Colonic mucosa (tissue), 4 donors: ENCODE measurements around the gene ZNF213. TPM values are rescaled to one million over a fixed set of nuclear protein-coding genes. Genes with fewer than 3 reads are reported as not detected.

Experiments
- DNase-seq: peaks from one replicate; pipeline ENCODE4 v3.0.0-alpha.2; 2020
- H3K27ac ChIP-seq: fragments of 200-600 bp; one replicate; pipeline ENCODE4 v1.8.0; 2021
- H3K27me3 ChIP-seq: fragments of 200-600 bp; one replicate; pipeline ENCODE4 v1.8.0; 2021
- H3K36me3 ChIP-seq: fragments of 200-600 bp; one replicate; pipeline ENCODE4 v1.8.0; 2021
- H3K4me1 ChIP-seq: fragments of 200-600 bp; one replicate; pipeline ENCODE4 v1.8.0; 2021; ENCODE audit warnings: mild to moderate bottlenecking
- H3K4me3 ChIP-seq: fragments of 200-600 bp; one replicate; pipeline ENCODE4 v1.8.0; 2021
- H3K9ac ChIP-seq, 2 donors: one replicate each; pipeline ENCODE4 v1.7.0; 2013; ENCODE audit warnings: control low read depth in 2 of 2, low read depth in 2 of 2, low read length in 2 of 2
- H3K9me3 ChIP-seq: fragments of 200-600 bp; one replicate; pipeline ENCODE4 v1.8.0; 2021
- CTCF ChIP-seq: fragments of 200-600 bp; IDR thresholded peaks from one replicate; pipeline ENCODE4 v1.8.0; 2022; ENCODE audit warnings: antibody characterized with exemption, mild to moderate bottlenecking
- intact Hi-C: fragments of 100-400 bp; cut with DNase I; formaldehyde crosslinking; loops from one replicate; pipeline ENCODE4 v1.14.1; 2022
- total RNA-seq, 2 donors: library from RNA; stranded (reverse); fragmentation: NEBNext Ultra II Directional in 1 of 2; extraction: Animal tissue kit (Norgen Biotek cat#: 25700) in 1 of 2; gene quantifications; one replicate each; pipeline ENCODE4 v1.2.1, GENCODE V29; 2021
- donor health status: healthy.
- donor health status: DM: no; HTN: no; CAD: no.
- donor health status: DM: no; HTN: no; CAD: no.

Gene ZNF213
- total RNA-seq, 2 donors from 2014 or later = 12.4 to 20.4 TPM

GRCh38 chr16:3149630-3150345 lies 15.0 kb downstream of the ZNF213 start:
- peaks cover 5% of the 10 kb centered on the region for H3K4me1 ChIP-seq
- H3K27me3 ChIP-seq = no peaks in the 10 kb centered on the region
- peak overlapping the region; percentile 78 for H3K27ac ChIP-seq
- H3K9me3 ChIP-seq = no peaks in the 10 kb centered on the region
- no peaks in the 10 kb centered on the region for H3K36me3 ChIP-seq
- intact Hi-C loops = no loop called here
- peak; percentile 35 for TF ChIP-seq CTCF
- DNase-seq = peak; percentile 83
- peak overlapping the region; percentile 48 for H3K4me3 ChIP-seq
- peak overlapping the region; percentile 77 to 89 for H3K9ac ChIP-seq

- peak overlapping the region; percentile 48 for H3K4me3 ChIP-seq
- no peaks in the 10 kb centered on the region for H3K27me3 ChIP-seq
- no peaks in the 10 kb centered on the region for H3K36me3 ChIP-seq
- H3K27ac ChIP-seq = peak overlapping the region; percentile 78
- DNase-seq = peak; percentile 98
- intact Hi-C loops = no loop called here
- TF ChIP-seq CTCF = no peak
- H3K4me1 ChIP-seq = peaks cover 5% of the 10 kb centered on the region
- H3K9me3 ChIP-seq = no peaks in the 10 kb centered on the region
- H3K9ac ChIP-seq = peak overlapping the region; percentile 77 to 89
Observed at GRCh38 chr16:3150346-3151218, 15.8 kb downstream of the ZNF213 start.

GRCh38 chr16:3152027-3152276 lies 17.1 kb downstream of the ZNF213 start:
- intact Hi-C loops = no loop called here
- H3K36me3 ChIP-seq = no peaks in the 10 kb centered on the region
- H3K9ac ChIP-seq = peak overlapping the region in 1 of 2 donors; percentile 2
- H3K27me3 ChIP-seq = no peaks in the 10 kb centered on the region
- no peak for DNase-seq
- H3K4me3 ChIP-seq = peak overlapping the region; percentile 29
- H3K4me1 ChIP-seq = peaks cover 5% of the 10 kb centered on the region
- no peaks in the 10 kb centered on the region for H3K9me3 ChIP-seq
- H3K27ac ChIP-seq = peak overlapping the region; percentile 5
- no peak for TF ChIP-seq CTCF

GRCh38 chr16:3152277-3152990 lies 17.6 kb downstream of the ZNF213 start:
- H3K9me3 ChIP-seq = no peaks in the 10 kb centered on the region
- H3K4me1 ChIP-seq = peaks cover 5% of the 10 kb centered on the region
- DNase-seq = peak; percentile 95
- H3K9ac ChIP-seq = peak overlapping the region in 1 of 2 donors; percentile 35
- no peak for TF ChIP-seq CTCF
- peak overlapping the region; percentile 29 for H3K4me3 ChIP-seq
- intact Hi-C loops = no loop called here
- no peaks in the 10 kb centered on the region for H3K36me3 ChIP-seq
- no peaks in the 10 kb centered on the region for H3K27me3 ChIP-seq
- H3K27ac ChIP-seq = peak overlapping the region; percentile 5

GRCh38 chr16:3152991-3153368 lies 18.2 kb downstream of the ZNF213 start:
- Histone ChIP-seq H3K4me3 (no peak overlapping the region), H3K36me3 (no peaks in the 10 kb centered on the region), H3K27ac (no peak overlapping the region), H3K9me3 (no peaks in the 10 kb centered on the region), H3K9ac (no peak overlapping the region), H3K27me3 (no peaks in the 10 kb centered on the region), H3K4me1 (peaks cover 5% of the 10 kb centered on the region)
- TF ChIP-seq CTCF = no peak
- intact Hi-C loops = no loop called here
- no peak for DNase-seq
